H9 (cell line): ENCODE measurements around the gene ATP8A2. TPM values are rescaled to one million over a fixed set of nuclear protein-coding genes. Genes with fewer than 3 reads are reported as not detected.

ENCODE experiments used
- DNase-seq: peaks from one replicate; pipeline ENCODE4 v3.0.0-alpha.2; 2017
- H2AFZ ChIP-seq: one replicate; pipeline ENCODE4 v1.6.1; 2013; ENCODE audit warnings: mild to moderate bottlenecking, low read length, control low read depth, moderate library complexity
- H2AK5ac ChIP-seq: 2 replicates; pipeline ENCODE4 v1.6.1; 2013; ENCODE audit warnings: low read length, control low read depth, mixed read lengths; ENCODE audit not compliant: insufficient read length
- H2BK120ac ChIP-seq: one replicate; pipeline ENCODE4 v1.6.1; 2013; ENCODE audit warnings: low read depth, mild to moderate bottlenecking, low read length, control low read depth, inconsistent platforms; ENCODE audit not compliant: poor library complexity, severe bottlenecking
- H2BK12ac ChIP-seq: 2 replicates; pipeline ENCODE4 v1.6.1; 2013; ENCODE audit warnings: low read length, control low read depth, mixed read lengths, low read depth; ENCODE audit not compliant: insufficient read length
- H2BK15ac ChIP-seq: 2 replicates; pipeline ENCODE4 v1.6.1; 2013; ENCODE audit warnings: low read depth, low read length, control low read depth
- H2BK20ac ChIP-seq: one replicate; pipeline ENCODE4 v1.6.1; 2013; ENCODE audit warnings: low read depth, mild to moderate bottlenecking, low read length, control low read depth, inconsistent platforms; ENCODE audit not compliant: poor library complexity, severe bottlenecking
- H2BK5ac ChIP-seq: 2 replicates; pipeline ENCODE4 v1.6.1; 2013; ENCODE audit warnings: low read length, control low read depth, mixed read lengths; ENCODE audit not compliant: insufficient read length
- H3K14ac ChIP-seq: 2 replicates; pipeline ENCODE4 v1.6.1; 2013; ENCODE audit warnings: low read length, control low read depth; ENCODE audit not compliant: insufficient read depth
- H3K18ac ChIP-seq: 2 replicates; pipeline ENCODE4 v1.6.1; 2013; ENCODE audit warnings: low read depth, mild to moderate bottlenecking, mixed read lengths, low read length, control low read depth; ENCODE audit not compliant: insufficient read length
- H3K23ac ChIP-seq: 2 replicates; pipeline ENCODE4 v1.6.1; 2013; ENCODE audit warnings: low read length, control low read depth, mixed read lengths, low read depth; ENCODE audit not compliant: insufficient read length
- H3K23me2 ChIP-seq: 2 replicates; pipeline ENCODE4 v1.6.1; 2013; ENCODE audit warnings: low read depth, mild to moderate bottlenecking, mixed read lengths, low read length, control low read depth; ENCODE audit not compliant: insufficient read length, poor library complexity, severe bottlenecking
- H3K27ac ChIP-seq: 2 replicates; pipeline ENCODE4 v1.5.1; 2013; ENCODE audit warnings: low read length, control low read depth, mixed read lengths, low read depth; ENCODE audit not compliant: insufficient read length
- H3K27me3 ChIP-seq: 2 replicates; pipeline ENCODE4 v1.6.1; 2013; ENCODE audit warnings: low read length, control low read depth, inconsistent platforms; ENCODE audit not compliant: insufficient read depth
- H3K4ac ChIP-seq: 2 replicates; pipeline ENCODE4 v1.6.1; 2013; ENCODE audit warnings: low read depth, mild to moderate bottlenecking, control low read depth, inconsistent platforms, low read length, moderate library complexity
- H3K4me1 ChIP-seq: 2 replicates; pipeline ENCODE4 v1.6.1; 2013; ENCODE audit warnings: low read length, control low read depth, inconsistent platforms; ENCODE audit not compliant: insufficient read depth
- H3K4me2 ChIP-seq: 2 replicates; pipeline ENCODE4 v1.6.1; 2013; ENCODE audit warnings: low read length, control low read depth, mixed read lengths; ENCODE audit not compliant: insufficient read length, insufficient read depth
- H3K56ac ChIP-seq: 2 replicates; pipeline ENCODE4 v1.6.1; 2013; ENCODE audit warnings: low read depth, mild to moderate bottlenecking, mixed read lengths, low read length, control low read depth; ENCODE audit not compliant: insufficient read length
- H3K79me1 ChIP-seq: 2 replicates; pipeline ENCODE4 v1.6.1; 2013; ENCODE audit warnings: low read depth, mild to moderate bottlenecking, moderate library complexity, low read length, control low read depth, inconsistent platforms; ENCODE audit not compliant: insufficient read depth, poor library complexity, severe bottlenecking
- H3K79me2 ChIP-seq: 2 replicates; pipeline ENCODE4 v1.6.1; 2013; ENCODE audit warnings: low read length, control low read depth, inconsistent platforms; ENCODE audit not compliant: insufficient read depth
- H3K9ac ChIP-seq: 2 replicates; pipeline ENCODE4 v1.6.1; 2013; ENCODE audit warnings: low read length, control low read depth, mixed read lengths; ENCODE audit not compliant: insufficient read length; ENCODE audit errors: extremely low read depth
- H3K9me3 ChIP-seq: one replicate; pipeline ENCODE4 v1.6.1; 2013; ENCODE audit warnings: low read depth, low read length, inconsistent platforms; ENCODE audit not compliant: control insufficient read depth
- H3T11ph ChIP-seq: one replicate; pipeline ENCODE4 v1.6.1; 2013; ENCODE audit warnings: mild to moderate bottlenecking, low read length, control low read depth, inconsistent platforms
- H4K20me1 ChIP-seq: one replicate; pipeline ENCODE4 v1.6.1; 2013; ENCODE audit not compliant: control insufficient read depth, insufficient read length, insufficient read depth
- H4K5ac ChIP-seq: 2 replicates; pipeline ENCODE4 v1.6.1; 2013; ENCODE audit warnings: low read depth, mild to moderate bottlenecking, mixed read lengths, low read length, control low read depth; ENCODE audit not compliant: insufficient read length
- H4K8ac ChIP-seq: replicated peaks from 2 replicates; pipeline ENCODE4 v1.6.1; 2013; ENCODE audit warnings: low read length, control low read depth, mixed read lengths, low read depth; ENCODE audit not compliant: insufficient read length
- H4K91ac ChIP-seq: 2 replicates; pipeline ENCODE4 v1.6.1; 2013; ENCODE audit warnings: low read depth, mild to moderate bottlenecking, moderate library complexity, mixed read lengths, low read length, control low read depth; ENCODE audit not compliant: insufficient read length
- H3K27ac Mint-ChIP-seq, 3 experiments: 2 replicates in 2 of 3; 3 replicates in 1 of 3; pipeline ENCODE4 v1.8.0; 2020 to 2021; ENCODE audit warnings: mixed read lengths in 3 of 3, mild to moderate bottlenecking in 1 of 3, moderate library complexity in 1 of 3
- H3K27me3 Mint-ChIP-seq: 2 replicates; pipeline ENCODE4 v1.8.0; 2021; ENCODE audit warnings: low read depth, mild to moderate bottlenecking, moderate library complexity, mixed read lengths
- H3K36me3 Mint-ChIP-seq, 3 experiments: 2 replicates in 2 of 3; 3 replicates in 1 of 3; pipeline ENCODE4 v1.8.0; 2020 to 2021; ENCODE audit warnings: low read depth in 3 of 3, mixed read lengths in 3 of 3; ENCODE audit not compliant: insufficient read depth in 1 of 3
- H3K4me1 Mint-ChIP-seq, 2 experiments: 2 replicates each; pipeline ENCODE4 v1.8.0; 2020; ENCODE audit warnings: mixed read lengths in 2 of 2
- H3K4me3 Mint-ChIP-seq, 2 experiments: 2 replicates in 1 of 2; 3 replicates in 1 of 2; pipeline ENCODE4 v1.8.0; 2020 to 2021; ENCODE audit warnings: mild to moderate bottlenecking in 2 of 2, mixed read lengths in 2 of 2, moderate library complexity in 1 of 2
- H3K9me3 Mint-ChIP-seq, 2 experiments: 2 replicates in 1 of 2; 3 replicates in 1 of 2; pipeline ENCODE4 v1.8.0; 2020; ENCODE audit warnings: mild to moderate bottlenecking in 2 of 2, mixed read lengths in 2 of 2, moderate library complexity in 1 of 2
- CTCF ChIP-seq: fragments of 200-600 bp; sonication (generic); conservative IDR thresholded peaks from 3 replicates; pipeline ENCODE4 v1.8.0; 2021; ENCODE audit warnings: antibody characterized with exemption, mild to moderate bottlenecking
- WGBS: extraction: QIAGEN DNeasy Blood & Tissue Kit; methylation state at CpG from one replicate; pipeline ENCODE4 v1.1.7; 2013; ENCODE audit warnings: missing lambda C conversion rate, low lambda C conversion rate, mixed read lengths; ENCODE audit not compliant: insufficient read length; ENCODE audit errors: extremely low coverage; 5-methylcytosine and 5-hydroxymethylcytosine counted together
- total RNA-seq: library from RNA; stranded (reverse); gene quantifications from 2 replicates; pipeline ENCODE4 v1.2.1, GENCODE V29; 2021

The ATP8A2 gene
- total RNA-seq, 1 experiment from 2014 or later, result 18.2 TPM

- Histone ChIP-seq H2BK5ac (no peak overlapping the region), H4K91ac (no peak overlapping the region), H3K79me2 (no peaks in the 10 kb centered on the region), H4K8ac (no peak overlapping the region), H3T11ph (no peak overlapping the region), H3K27ac (no peak overlapping the region), H2AFZ (no peak overlapping the region), H2BK15ac (no peak overlapping the region), H2BK20ac (no peak overlapping the region), H3K14ac (0 out of 2 replicates have a peak overlapping the region, but pooled peaks have one; percentile 39), H2AK5ac (no peak overlapping the region), H3K27me3 (no peaks in the 10 kb centered on the region), H3K4me1 (peaks cover under 1% of the 10 kb centered on the region; the same call in 1 of the 2 replicates), H3K23me2 (no peaks in the 10 kb centered on the region), H2BK12ac (no peak overlapping the region), H3K23ac (no peak overlapping the region), H2BK120ac (peak overlapping the region; percentile 19), H4K5ac (no peak overlapping the region), H3K56ac (no peak overlapping the region), H3K4me2 (no peak overlapping the region), H3K9me3 (no peaks in the 10 kb centered on the region), H4K20me1 (no peaks in the 10 kb centered on the region), H3K4ac (no peak overlapping the region), H3K18ac (no peak overlapping the region), H3K79me1 (no peaks in the 10 kb centered on the region), H3K9ac (no peak overlapping the region)
- H3K27ac Mint-ChIP-seq, result peak overlapping the region in 1 of 3 experiments; percentile 59; a peak in 2 of 7 replicates
- H3K9me3 Mint-ChIP-seq, result peaks cover 2% of the 10 kb centered on the region in 2 experiments; a peak in 2 of 5 replicates
- no peaks in the 10 kb centered on the region for H3K27me3 Mint-ChIP-seq
- H3K4me1 Mint-ChIP-seq, result peaks cover 33 to 37% of the 10 kb centered on the region in 2 experiments
- H3K36me3 Mint-ChIP-seq, result peaks cover 0 to 7% (median 5%) of the 10 kb centered on the region in 3 experiments; a peak in 4 of 7 replicates
- no CpG with 5 or more reads among the region's 6 CpGs for WGBS
- no peak for DNase-seq
- TF ChIP-seq CTCF, result no peak
- no peak overlapping the region for H3K4me3 Mint-ChIP-seq
Measured at GRCh38 chr13:25874907-25875306, 503.1 kb downstream of the ATP8A2 start.
